Measurements from ENCODE around the gene CHST5. TPM values are rescaled to one million over a fixed set of nuclear protein-coding genes. Genes with fewer than 3 reads are reported as not detected.

Gene CHST5
- total and polyA plus RNA-seq, 9 of the 15 experiments (the other 6 are each of a cell fraction or from before 2014, with no cell fraction given) = 0.06 to 0.21 (median 0.14) TPM; not detected in 5

DNA sequence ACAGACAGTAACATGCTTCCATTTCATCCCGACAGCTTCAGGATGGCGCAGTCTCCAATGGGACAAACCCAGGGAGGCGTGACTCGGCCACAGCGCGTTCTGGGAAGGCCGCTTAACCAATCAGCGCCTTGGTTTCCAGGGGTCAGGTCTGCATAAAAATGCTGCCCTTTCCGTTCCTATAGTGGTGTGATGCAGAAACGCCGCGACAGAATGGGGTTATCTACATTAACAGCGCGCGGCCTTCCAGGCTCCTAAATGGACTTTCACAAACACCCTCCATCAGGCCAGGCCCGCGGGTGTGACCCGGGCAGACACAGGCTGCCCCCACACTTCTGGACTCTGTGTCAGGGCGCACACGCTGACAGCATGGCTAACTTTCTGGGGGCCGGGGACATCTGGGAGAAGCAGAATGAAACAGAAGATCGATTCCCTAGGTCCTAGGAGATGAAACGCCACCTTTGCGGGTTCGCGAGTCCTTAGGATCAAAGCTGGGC, 19.4 kb upstream of the CHST5 start (continued):
- TF ChIP-seq ZNF644 (tag; IDR thresholded peaks at IDR 0.05; ENCODE audit: low read depth) = no peak
- peak; percentile 40; the same call in 1 of the 2 replicates for TF ChIP-seq NFRKB (IDR thresholded peaks at IDR 0.05; ENCODE audit: low read depth)
- no peak for TF ChIP-seq CBX2 (IDR thresholded peaks at IDR 0.05; ENCODE audit: insufficient read depth, low read length, poor library complexity, severe bottlenecking)
- TF ChIP-seq, protein P1, sequence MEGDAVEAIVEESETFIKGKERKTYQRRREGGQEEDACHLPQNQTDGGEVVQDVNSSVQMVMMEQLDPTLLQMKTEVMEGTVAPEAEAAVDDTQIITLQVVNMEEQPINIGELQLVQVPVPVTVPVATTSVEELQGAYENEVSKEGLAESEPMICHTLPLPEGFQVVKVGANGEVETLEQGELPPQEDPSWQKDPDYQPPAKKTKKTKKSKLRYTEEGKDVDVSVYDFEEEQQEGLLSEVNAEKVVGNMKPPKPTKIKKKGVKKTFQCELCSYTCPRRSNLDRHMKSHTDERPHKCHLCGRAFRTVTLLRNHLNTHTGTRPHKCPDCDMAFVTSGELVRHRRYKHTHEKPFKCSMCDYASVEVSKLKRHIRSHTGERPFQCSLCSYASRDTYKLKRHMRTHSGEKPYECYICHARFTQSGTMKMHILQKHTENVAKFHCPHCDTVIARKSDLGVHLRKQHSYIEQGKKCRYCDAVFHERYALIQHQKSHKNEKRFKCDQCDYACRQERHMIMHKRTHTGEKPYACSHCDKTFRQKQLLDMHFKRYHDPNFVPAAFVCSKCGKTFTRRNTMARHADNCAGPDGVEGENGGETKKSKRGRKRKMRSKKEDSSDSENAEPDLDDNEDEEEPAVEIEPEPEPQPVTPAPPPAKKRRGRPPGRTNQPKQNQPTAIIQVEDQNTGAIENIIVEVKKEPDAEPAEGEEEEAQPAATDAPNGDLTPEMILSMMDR (IDR thresholded peaks at IDR 0.05 in 2 of 3, conservative IDR thresholded peaks at IDR 0.05 in 1 of 3; ENCODE audit: insufficient read depth in 2 of 3, low read depth in 1 of 3, low read length in 3 of 3) = no peak
- no peak for TF ChIP-seq RFX5 (IDR thresholded peaks at IDR 0.05; ENCODE audit: low read depth, low read length)
- TF ChIP-seq, protein P2, sequence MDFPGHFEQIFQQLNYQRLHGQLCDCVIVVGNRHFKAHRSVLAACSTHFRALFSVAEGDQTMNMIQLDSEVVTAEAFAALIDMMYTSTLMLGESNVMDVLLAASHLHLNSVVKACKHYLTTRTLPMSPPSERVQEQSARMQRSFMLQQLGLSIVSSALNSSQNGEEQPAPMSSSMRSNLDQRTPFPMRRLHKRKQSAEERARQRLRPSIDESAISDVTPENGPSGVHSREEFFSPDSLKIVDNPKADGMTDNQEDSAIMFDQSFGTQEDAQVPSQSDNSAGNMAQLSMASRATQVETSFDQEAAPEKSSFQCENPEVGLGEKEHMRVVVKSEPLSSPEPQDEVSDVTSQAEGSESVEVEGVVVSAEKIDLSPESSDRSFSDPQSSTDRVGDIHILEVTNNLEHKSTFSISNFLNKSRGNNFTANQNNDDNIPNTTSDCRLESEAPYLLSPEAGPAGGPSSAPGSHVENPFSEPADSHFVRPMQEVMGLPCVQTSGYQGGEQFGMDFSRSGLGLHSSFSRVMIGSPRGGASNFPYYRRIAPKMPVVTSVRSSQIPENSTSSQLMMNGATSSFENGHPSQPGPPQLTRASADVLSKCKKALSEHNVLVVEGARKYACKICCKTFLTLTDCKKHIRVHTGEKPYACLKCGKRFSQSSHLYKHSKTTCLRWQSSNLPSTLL (IDR thresholded peaks at IDR 0.05) = no peak
- no peak for TF ChIP-seq RAD21 (CRISPR knock-in tag; conservative IDR thresholded peaks at IDR 0.05 in 1 of 2, IDR thresholded peaks at IDR 0.05 in 1 of 2)
- TF ChIP-seq, protein P3, sequence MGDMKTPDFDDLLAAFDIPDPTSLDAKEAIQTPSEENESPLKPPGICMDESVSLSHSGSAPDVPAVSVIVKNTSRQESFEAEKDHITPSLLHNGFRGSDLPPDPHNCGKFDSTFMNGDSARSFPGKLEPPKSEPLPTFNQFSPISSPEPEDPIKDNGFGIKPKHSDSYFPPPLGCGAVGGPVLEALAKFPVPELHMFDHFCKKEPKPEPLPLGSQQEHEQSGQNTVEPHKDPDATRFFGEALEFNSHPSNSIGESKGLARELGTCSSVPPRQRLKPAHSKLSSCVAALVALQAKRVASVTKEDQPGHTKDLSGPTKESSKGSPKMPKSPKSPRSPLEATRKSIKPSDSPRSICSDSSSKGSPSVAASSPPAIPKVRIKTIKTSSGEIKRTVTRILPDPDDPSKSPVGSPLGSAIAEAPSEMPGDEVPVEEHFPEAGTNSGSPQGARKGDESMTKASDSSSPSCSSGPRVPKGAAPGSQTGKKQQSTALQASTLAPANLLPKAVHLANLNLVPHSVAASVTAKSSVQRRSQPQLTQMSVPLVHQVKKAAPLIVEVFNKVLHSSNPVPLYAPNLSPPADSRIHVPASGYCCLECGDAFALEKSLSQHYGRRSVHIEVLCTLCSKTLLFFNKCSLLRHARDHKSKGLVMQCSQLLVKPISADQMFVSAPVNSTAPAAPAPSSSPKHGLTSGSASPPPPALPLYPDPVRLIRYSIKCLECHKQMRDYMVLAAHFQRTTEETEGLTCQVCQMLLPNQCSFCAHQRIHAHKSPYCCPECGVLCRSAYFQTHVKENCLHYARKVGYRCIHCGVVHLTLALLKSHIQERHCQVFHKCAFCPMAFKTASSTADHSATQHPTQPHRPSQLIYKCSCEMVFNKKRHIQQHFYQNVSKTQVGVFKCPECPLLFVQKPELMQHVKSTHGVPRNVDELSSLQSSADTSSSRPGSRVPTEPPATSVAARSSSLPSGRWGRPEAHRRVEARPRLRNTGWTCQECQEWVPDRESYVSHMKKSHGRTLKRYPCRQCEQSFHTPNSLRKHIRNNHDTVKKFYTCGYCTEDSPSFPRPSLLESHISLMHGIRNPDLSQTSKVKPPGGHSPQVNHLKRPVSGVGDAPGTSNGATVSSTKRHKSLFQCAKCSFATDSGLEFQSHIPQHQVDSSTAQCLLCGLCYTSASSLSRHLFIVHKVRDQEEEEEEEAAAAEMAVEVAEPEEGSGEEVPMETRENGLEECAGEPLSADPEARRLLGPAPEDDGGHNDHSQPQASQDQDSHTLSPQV (IDR thresholded peaks at IDR 0.05) = no peak
- TF ChIP-seq ZNF133 (CRISPR knock-in tag; IDR thresholded peaks at IDR 0.05) = no peak
- TF ChIP-seq ATF7 (IDR thresholded peaks at IDR 0.05) = peak; percentile 9; the same call in 1 of the 2 replicates
- no peak for TF ChIP-seq ETV5 (CRISPR knock-in tag; IDR thresholded peaks at IDR 0.05; ENCODE audit: low read depth)
- no peak for TF ChIP-seq KLF10 (CRISPR knock-in tag; IDR thresholded peaks at IDR 0.05)
- no peak for TF ChIP-seq ZNF436 (CRISPR knock-in tag; IDR thresholded peaks at IDR 0.05)
- peak; percentile 62; the same call in 1 of the 2 replicates for TF ChIP-seq MBD2 (IDR thresholded peaks at IDR 0.05; ENCODE audit: borderline replicate concordance, low read depth)
- TF ChIP-seq, protein P4, sequence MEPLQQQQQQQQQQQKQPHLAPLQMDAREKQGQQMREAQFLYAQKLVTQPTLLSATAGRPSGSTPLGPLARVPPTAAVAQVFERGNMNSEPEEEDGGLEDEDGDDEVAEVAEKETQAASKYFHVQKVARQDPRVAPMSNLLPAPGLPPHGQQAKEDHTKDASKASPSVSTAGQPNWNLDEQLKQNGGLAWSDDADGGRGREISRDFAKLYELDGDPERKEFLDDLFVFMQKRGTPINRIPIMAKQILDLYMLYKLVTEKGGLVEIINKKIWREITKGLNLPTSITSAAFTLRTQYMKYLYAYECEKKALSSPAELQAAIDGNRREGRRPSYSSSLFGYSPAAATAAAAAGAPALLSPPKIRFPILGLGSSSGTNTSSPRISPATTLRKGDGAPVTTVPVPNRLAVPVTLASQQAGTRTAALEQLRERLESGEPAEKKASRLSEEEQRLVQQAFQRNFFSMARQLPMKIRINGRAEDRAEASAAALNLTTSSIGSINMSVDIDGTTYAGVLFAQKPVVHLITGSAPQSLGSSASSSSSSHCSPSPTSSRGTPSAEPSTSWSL (CRISPR knock-in tag; IDR thresholded peaks at IDR 0.05; ENCODE audit: borderline replicate concordance) = no peak
- TF ChIP-seq HCFC1 (IDR thresholded peaks at IDR 0.05; ENCODE audit: low read depth, low read length) = peak; percentile 64
- peak; percentile 87 for TF ChIP-seq PHF20 (IDR thresholded peaks at IDR 0.05; ENCODE audit: partially characterized antibody)
- TF ChIP-seq ZNF583 (CRISPR knock-in tag; IDR thresholded peaks at IDR 0.05) = no peak

Measured in K562 (cell line).